Thoracic aorta (tissue), 2 donors: ENCODE results near the gene MRM3. TPM values are rescaled to one million over a fixed set of nuclear protein-coding genes. Genes with fewer than 3 reads are reported as not detected.

Source experiments
- ATAC-seq: fragments of 150-250 bp; one replicate; pipeline ENCODE4 v1.8.0; 2017; ENCODE audit warnings: low read depth; ENCODE audit not compliant: insufficient number of reproducible peaks, low FRiP score
- DNase-seq: peaks from one replicate; pipeline ENCODE4 v3.0.0-alpha.2; 2020; ENCODE audit warnings: low spot score
- H3K27ac ChIP-seq, 2 donors: fragments of 200-600 bp; sonication (generic); 1 replicate in 1 of 2; 2 replicates in 1 of 2; pipeline ENCODE4 v1.5.1; 2016; ENCODE audit warnings: mild to moderate bottlenecking in 2 of 2, moderate library complexity in 2 of 2
- H3K27me3 ChIP-seq: fragments of 200-600 bp; sonication (generic); replicated peaks from 2 replicates; pipeline ENCODE4 v1.6.0; 2016; ENCODE audit warnings: mild to moderate bottlenecking; ENCODE audit not compliant: insufficient read depth
- H3K36me3 ChIP-seq: fragments of 200-600 bp; sonication (generic); one replicate; pipeline ENCODE4 v1.5.1; 2016
- H3K4me1 ChIP-seq, 2 donors: fragments of 200-600 bp; sonication (generic); 1 replicate in 1 of 2; 2 replicates in 1 of 2; pipeline versions ENCODE4 v1.5.1 to v1.6.0; 2016; ENCODE audit warnings: low read depth in 2 of 2, mild to moderate bottlenecking in 1 of 2; ENCODE audit not compliant: control insufficient read depth in 1 of 2
- H3K4me3 ChIP-seq: fragments of 200-600 bp; sonication (generic); 2 replicates; pipeline ENCODE4 v1.5.1; 2016; ENCODE audit warnings: mild to moderate bottlenecking
- H3K9me3 ChIP-seq: fragments of 200-600 bp; sonication (generic); 2 replicates; pipeline ENCODE4 v1.5.1; 2016
- total RNA-seq, 2 donors: library from RNA; depleted of rRNA; stranded (reverse); fragments of >200 nt; gene quantifications; one replicate each; pipeline versions ENCODE4 v1.1.0 to v1.2.3, GENCODE V29; 2016
- TF ChIP-seq, protein P1 (sequence below): fragments of 200-600 bp; sonication (generic); IDR thresholded peaks from one replicate; pipeline ENCODE4 v1.5.1; 2019; ENCODE audit warnings: antibody characterized with exemption

MRM3 gene
- total RNA-seq, 2 donors from 2014 or later = 5.7 to 10.5 TPM

DNA sequence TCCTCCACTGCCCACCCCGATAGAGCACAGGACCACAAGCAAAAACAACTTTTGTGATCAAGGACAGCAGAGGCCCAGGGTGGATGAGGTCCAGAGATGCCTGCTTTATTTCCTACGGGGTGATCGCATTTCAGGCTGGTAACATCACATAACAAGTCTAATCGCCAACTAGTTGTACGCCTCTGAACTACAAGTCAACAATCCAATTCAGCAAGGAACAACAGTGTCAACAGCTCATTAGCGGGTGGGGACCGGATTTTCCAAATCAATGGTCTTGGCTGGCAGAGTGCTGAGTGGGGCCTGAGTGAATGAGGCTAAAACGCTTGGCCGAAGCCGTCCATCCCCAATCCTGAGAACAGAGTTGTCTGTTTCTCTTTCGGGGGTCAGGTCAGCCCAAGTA, 17.1 kb downstream of the MRM3 start:
- Histone ChIP-seq H3K27me3 (no peaks in the 10 kb centered on the region), H3K4me3 (no peak overlapping the region), H3K4me1 (peaks cover 0 to 3% of the 10 kb centered on the region in 2 donors), H3K27ac (no peak overlapping the region), H3K9me3 (no peaks in the 10 kb centered on the region), H3K36me3 (no peaks in the 10 kb centered on the region)
- no peak for ATAC-seq
- TF ChIP-seq, protein P1, sequence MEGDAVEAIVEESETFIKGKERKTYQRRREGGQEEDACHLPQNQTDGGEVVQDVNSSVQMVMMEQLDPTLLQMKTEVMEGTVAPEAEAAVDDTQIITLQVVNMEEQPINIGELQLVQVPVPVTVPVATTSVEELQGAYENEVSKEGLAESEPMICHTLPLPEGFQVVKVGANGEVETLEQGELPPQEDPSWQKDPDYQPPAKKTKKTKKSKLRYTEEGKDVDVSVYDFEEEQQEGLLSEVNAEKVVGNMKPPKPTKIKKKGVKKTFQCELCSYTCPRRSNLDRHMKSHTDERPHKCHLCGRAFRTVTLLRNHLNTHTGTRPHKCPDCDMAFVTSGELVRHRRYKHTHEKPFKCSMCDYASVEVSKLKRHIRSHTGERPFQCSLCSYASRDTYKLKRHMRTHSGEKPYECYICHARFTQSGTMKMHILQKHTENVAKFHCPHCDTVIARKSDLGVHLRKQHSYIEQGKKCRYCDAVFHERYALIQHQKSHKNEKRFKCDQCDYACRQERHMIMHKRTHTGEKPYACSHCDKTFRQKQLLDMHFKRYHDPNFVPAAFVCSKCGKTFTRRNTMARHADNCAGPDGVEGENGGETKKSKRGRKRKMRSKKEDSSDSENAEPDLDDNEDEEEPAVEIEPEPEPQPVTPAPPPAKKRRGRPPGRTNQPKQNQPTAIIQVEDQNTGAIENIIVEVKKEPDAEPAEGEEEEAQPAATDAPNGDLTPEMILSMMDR = no peak
- DNase-seq = no peak

DNA sequence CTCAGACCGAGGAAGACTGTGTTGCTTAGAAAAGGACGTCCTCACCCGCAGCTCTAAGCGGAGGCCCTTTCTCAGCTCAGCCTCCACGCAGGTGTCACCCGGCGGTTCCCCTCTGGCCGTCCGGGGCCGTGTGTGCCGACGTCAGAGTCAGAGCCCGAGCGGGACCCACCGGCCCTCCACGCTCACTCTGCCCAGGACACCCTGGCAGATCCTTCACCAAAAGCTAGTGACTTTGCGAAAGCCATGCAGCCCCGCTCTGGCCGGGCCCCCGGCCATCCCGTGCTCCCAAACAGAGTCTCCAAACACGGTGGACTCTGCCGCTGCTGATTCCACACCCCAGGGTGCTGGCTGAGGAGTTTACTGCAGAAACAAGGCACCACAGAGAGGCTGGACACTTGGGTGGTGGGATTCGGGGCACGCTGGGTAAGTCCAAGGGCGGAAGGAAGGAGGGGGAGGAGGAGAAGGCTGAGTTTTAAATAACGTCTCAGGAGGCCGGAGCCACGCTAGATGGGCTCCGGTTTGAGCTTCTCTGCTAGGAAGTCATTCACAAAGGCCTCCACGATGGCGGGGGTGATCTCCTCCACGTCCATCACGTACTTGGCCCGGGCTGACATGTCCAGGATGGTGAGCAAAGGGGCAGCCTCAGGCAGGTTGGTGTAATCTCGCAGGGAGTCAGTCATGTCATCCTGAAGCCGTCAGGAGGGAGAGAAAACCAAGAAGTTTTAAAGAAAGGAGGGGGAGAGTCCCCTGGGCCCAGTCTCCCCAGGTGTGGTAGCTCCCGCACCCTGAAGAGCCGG, 18.5 kb downstream of the MRM3 start:
- H3K36me3 ChIP-seq = no peaks in the 10 kb centered on the region
- TF ChIP-seq, protein P1 = no peak
- DNase-seq (no peak), ATAC-seq (no peak)
- H3K27ac ChIP-seq = no peak overlapping the region
- H3K4me3 ChIP-seq = no peak overlapping the region
- no peaks in the 10 kb centered on the region for H3K4me1 ChIP-seq
- H3K27me3 ChIP-seq = no peaks in the 10 kb centered on the region
- no peaks in the 10 kb centered on the region for H3K9me3 ChIP-seq

DNA sequence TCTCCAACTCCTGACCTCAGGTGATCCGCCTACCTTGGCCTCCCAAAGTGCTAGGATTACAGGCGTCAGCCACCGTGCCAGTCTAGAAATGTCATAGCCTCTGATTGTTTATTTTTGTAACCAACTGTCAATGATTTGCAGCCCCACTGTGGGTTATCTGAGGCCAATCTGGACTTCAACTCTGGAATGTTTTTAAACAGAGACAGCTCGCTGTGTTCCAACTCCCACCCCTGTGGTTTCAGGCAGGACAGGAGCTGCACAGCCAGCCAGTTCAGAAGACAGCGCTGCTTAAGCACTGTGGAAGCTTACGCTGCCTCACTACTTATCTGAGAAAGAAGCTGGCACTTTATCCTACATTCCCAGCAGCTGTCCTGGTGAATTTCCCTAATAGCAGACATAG, 19.5 kb downstream of the MRM3 start:
- TF ChIP-seq, protein P1 = no peak
- H3K27ac ChIP-seq = no peak overlapping the region

DNA sequence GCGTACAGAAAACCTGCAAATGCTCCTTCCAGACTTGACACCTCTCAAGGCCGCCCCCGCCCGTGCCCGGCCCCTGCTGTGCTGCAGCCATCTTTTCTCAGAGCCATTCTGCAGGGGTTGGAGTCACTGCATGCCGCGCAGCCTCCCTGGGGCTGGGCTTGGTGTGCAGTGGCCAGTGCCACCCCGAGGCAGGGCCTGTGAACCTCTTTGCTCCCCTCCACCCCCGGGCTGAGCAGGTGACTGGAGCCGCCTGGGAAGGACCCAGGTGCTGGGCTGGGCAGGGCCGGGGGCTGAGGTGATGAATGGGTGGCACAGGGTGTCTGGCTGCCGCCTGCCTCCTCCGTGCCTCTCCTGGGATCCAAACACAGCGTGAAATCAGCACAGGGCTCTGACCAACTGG, 20.3 kb downstream of the MRM3 start:
- Histone ChIP-seq H3K9me3 (no peaks in the 10 kb centered on the region), H3K4me1 (no peaks in the 10 kb centered on the region), H3K27me3 (no peaks in the 10 kb centered on the region), H3K36me3 (no peaks in the 10 kb centered on the region), H3K4me3 (no peak overlapping the region), H3K27ac (no peak overlapping the region)
- TF ChIP-seq, protein P1 = no peak
- ATAC-seq (no peak), DNase-seq (no peak)

More for the DNA sequence above, 19.5 kb downstream of the MRM3 start:
- Histone ChIP-seq H3K4me3 (no peak overlapping the region), H3K9me3 (no peaks in the 10 kb centered on the region), H3K27me3 (no peaks in the 10 kb centered on the region), H3K36me3 (no peaks in the 10 kb centered on the region), H3K4me1 (no peaks in the 10 kb centered on the region)
- ATAC-seq = no peak
- DNase-seq = no peak

DNA sequence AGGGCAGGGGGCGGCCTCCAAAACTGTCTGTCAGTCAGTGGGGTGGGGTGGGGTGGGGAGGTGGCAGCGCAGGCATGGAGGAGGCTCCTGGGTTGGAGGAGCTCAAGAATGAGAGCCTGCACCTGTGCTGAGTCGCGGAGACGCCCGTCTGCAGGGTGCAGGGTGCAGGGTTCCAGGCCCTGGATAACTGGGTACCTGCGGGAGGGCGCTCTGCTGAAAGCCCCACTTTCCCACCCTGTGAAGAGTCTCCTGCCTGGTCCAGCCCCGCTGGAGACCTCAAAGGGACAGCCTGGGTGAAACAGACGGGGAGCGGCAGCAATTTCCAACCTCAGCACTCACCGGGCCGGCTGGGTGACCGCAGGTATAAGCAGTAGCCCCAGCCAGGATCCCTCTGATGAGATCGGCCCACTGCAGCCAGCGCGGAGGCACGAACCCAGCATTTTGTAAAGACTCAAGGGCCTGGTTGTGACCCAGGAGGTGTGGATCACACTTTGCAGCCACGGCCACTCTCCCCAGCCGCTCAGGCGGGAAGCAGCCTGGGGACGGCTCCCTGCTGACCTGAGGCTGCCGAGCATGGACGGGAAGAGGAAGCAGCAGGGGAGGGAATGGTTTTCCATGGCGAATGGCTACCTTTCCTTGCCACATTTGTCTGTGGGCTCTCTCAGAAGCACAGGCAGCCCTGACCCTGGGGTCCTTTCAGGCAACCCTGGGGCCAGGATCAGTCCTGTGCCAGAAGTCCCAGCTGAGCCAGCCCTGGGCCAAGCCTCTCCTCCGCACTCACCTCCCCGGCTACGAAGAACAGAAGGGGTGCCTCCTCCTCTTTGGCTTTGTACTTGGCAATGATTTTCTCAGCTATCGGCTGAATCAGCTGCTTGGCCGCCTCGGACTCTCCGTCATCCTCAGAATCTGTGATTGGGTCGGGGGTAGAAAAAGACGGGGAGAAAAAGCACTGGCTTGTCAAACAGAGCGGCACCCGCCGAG, 21.0 kb downstream of the MRM3 start:
- Histone ChIP-seq H3K4me3 (no peak overlapping the region), H3K36me3 (no peaks in the 10 kb centered on the region)
- DNase-seq = no peak

More for the DNA sequence above, 21.0 kb downstream of the MRM3 start:
- H3K9me3 ChIP-seq = no peaks in the 10 kb centered on the region
- no peaks in the 10 kb centered on the region for H3K4me1 ChIP-seq
- no peak for ATAC-seq
- H3K27me3 ChIP-seq = no peaks in the 10 kb centered on the region
- H3K27ac ChIP-seq = no peak overlapping the region
- TF ChIP-seq, protein P1 = no peak
